GM10847 (cell line): ENCODE results near the gene MEN1.

Source experiments
- POLR2A ChIP-seq: IDR thresholded peaks from 2 replicates; pipeline ENCODE4 v1.6.1; 2011; ENCODE audit not compliant: insufficient read length; ENCODE audit errors: extremely low read depth

MEN1 gene

DNA sequence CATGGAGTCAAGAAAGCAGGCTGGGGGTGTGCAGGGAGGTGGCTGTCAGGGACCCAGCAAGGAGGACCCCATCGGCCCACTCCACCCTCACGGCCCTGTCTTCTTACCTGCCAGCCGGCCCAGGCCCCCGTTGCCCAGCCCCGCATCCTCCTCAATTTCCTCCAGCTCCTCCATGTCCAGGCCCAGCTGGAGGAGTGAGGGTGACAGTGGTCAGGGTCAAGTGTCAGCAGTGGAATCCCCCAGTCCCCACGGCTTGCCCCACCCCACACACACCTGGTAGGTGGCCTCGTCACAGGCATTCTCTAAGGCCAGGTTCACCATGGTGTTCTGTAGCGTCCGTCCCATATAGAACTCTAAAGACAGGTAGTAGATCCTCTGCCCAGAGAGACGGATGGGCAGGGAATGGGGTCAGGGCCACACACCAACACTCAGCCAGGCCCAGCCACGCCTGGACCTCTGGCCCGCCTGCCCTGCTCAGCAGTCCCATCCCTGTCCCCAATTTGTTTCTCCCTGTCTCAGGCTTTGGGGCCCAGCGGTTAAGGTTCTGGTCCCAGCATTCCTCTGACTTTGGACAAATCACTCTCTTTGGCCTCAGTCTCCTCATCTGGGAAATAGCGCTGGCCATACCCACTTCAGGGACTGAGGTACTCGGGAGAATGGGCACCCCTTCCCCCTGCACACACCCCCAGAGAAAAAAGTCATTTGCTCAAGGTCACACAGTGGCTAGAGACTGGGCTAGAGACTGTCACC is 51.8 kb downstream of the MEN1 start:
- TF ChIP-seq POLR2A = no peak

DNA sequence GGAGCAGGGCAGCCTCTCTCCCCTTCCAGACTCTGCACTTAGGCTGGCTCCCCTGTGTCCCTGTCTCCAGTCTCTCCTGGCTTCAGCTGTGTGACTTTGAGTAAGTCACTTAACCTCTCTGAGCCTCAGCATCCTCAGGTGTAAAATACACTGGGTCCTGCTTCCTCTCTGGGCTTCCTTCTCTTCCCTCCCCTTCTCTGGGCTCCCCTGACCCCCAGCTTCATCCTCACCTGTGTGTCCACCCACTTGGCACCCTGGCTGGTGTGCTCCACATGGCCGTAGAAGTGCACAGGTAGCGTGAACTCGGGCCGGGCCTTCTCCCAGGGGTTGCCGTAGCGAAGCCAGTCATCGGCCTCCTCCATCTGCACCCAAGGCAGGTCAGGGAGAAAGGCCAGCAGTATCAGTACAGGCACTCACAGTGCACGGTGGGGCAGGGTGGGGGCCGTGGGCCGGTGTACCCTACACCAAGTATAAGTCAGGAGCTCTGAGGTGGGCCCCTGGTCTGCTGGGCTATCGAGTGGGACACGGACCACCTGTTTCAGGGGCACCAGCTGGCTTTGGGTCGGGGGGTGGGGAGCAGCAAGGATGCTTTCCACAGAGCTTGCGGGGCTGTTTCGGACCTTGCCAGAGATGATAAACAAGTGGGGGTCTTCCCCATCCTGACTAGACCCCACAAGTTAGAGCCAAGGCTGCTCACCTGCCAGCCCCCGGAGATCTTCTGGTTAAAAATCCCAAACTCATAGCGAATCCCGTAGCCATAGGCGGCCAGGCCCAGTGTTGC is 52.6 kb downstream of the MEN1 start:
- TF ChIP-seq POLR2A = no peak

- no peak for TF ChIP-seq POLR2A
Observed at GRCh38 chr11:64755681-64756361, 54.5 kb downstream of the MEN1 start.

- TF ChIP-seq POLR2A = no peak
Observed at GRCh38 chr11:64754919-64755662, 55.3 kb downstream of the MEN1 start.

- no peak for TF ChIP-seq POLR2A
Observed at GRCh38 chr11:64754124-64754918, 56.0 kb downstream of the MEN1 start.
